Measurements from ENCODE around the gene SUSD6.

GRCh38 chr14:69669375-69669774 lies 58.0 kb downstream of the SUSD6 start:
- TF ChIP-seq CTCF (IDR thresholded peaks at IDR 0.05; ENCODE audit: insufficient read depth, low read length) (no peak), POLR2AphosphoS5 (IDR thresholded peaks at IDR 0.05; ENCODE audit: low read depth) (no peak), GABPA (IDR thresholded peaks at IDR 0.05; ENCODE audit: low read depth) (no peak)
- TF ChIP-seq, protein P1, sequence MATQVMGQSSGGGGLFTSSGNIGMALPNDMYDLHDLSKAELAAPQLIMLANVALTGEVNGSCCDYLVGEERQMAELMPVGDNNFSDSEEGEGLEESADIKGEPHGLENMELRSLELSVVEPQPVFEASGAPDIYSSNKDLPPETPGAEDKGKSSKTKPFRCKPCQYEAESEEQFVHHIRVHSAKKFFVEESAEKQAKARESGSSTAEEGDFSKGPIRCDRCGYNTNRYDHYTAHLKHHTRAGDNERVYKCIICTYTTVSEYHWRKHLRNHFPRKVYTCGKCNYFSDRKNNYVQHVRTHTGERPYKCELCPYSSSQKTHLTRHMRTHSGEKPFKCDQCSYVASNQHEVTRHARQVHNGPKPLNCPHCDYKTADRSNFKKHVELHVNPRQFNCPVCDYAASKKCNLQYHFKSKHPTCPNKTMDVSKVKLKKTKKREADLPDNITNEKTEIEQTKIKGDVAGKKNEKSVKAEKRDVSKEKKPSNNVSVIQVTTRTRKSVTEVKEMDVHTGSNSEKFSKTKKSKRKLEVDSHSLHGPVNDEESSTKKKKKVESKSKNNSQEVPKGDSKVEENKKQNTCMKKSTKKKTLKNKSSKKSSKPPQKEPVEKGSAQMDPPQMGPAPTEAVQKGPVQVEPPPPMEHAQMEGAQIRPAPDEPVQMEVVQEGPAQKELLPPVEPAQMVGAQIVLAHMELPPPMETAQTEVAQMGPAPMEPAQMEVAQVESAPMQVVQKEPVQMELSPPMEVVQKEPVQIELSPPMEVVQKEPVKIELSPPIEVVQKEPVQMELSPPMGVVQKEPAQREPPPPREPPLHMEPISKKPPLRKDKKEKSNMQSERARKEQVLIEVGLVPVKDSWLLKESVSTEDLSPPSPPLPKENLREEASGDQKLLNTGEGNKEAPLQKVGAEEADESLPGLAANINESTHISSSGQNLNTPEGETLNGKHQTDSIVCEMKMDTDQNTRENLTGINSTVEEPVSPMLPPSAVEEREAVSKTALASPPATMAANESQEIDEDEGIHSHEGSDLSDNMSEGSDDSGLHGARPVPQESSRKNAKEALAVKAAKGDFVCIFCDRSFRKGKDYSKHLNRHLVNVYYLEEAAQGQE (IDR thresholded peaks at IDR 0.05; ENCODE audit: insufficient replicate concordance, low read depth) = no peak
